HepG2 (cell line): ENCODE data around the gene LLGL2. TPM values are rescaled to one million over a fixed set of nuclear protein-coding genes. Genes with fewer than 3 reads are reported as not detected.

ENCODE experiments used
- ATF2 ChIP-seq: sonication (generic); formaldehyde crosslinking; IDR thresholded peaks from 2 replicates; pipeline ENCODE4 v1.4.0; 2020; ENCODE audit warnings: missing genetic modification reagents
- CREBL2 ChIP-seq: sonication (generic); formaldehyde crosslinking; IDR thresholded peaks from 2 replicates; pipeline ENCODE4 v1.8.1; 2023; ENCODE audit warnings: missing genetic modification reagents, mild to moderate bottlenecking, borderline replicate concordance
- SALL2 ChIP-seq: sonication (generic); formaldehyde crosslinking; IDR thresholded peaks from 2 replicates; pipeline ENCODE4 v1.8.1; 2023; ENCODE audit warnings: mild to moderate bottlenecking, missing genetic modification reagents, inconsistent platforms
- SAP130 ChIP-seq: IDR thresholded peaks from 2 replicates; pipeline ENCODE4 v1.6.1; 2016; ENCODE audit warnings: low read depth
- UBTF ChIP-seq: sonication (generic); formaldehyde crosslinking; IDR thresholded peaks from 2 replicates; pipeline ENCODE4 v1.4.0; 2020; ENCODE audit warnings: mild to moderate bottlenecking, missing genetic modification reagents
- ZBTB37 ChIP-seq: sonication (generic); formaldehyde crosslinking; IDR thresholded peaks from 2 replicates; pipeline ENCODE4 v1.4.0; 2020; ENCODE audit warnings: mild to moderate bottlenecking, missing genetic modification reagents
- ZNF292 ChIP-seq: sonication (generic); formaldehyde crosslinking; IDR thresholded peaks from 2 replicates; pipeline ENCODE4 v1.8.1; 2022; ENCODE audit warnings: mild to moderate bottlenecking, low read depth, missing genetic modification reagents, borderline replicate concordance
- ZNF33A ChIP-seq: sonication (generic); formaldehyde crosslinking; IDR thresholded peaks from 2 replicates; pipeline ENCODE4 v1.5.1; 2020; ENCODE audit warnings: missing genetic modification reagents, mild to moderate bottlenecking, moderate library complexity, borderline replicate concordance
- ZNF646 ChIP-seq: sonication (generic); formaldehyde crosslinking; IDR thresholded peaks from 2 replicates; pipeline ENCODE4 v1.9.0; 2021; ENCODE audit warnings: mild to moderate bottlenecking, missing genetic modification reagents
- ZNF749 ChIP-seq: sonication (generic); formaldehyde crosslinking; IDR thresholded peaks from 2 replicates; pipeline ENCODE4 v1.8.0; 2022; ENCODE audit warnings: mild to moderate bottlenecking, missing genetic modification reagents, moderate library complexity, borderline replicate concordance
- polyA plus RNA-seq, 8 experiments: library from polyadenylated mRNA; depleted of rRNA in 3 of 8; stranded (reverse) in 7 of 8; unstranded in 1 of 8; fragments of >200 nt; fragmentation: Illumina TruSeq in 4 of 8; extraction: Trizol in 4 of 8; gene quantifications; 2 replicates each; pipeline versions ENCODE4 v1.2.1 to v1.2.3, GENCODE V29; 2011 to 2016; ENCODE audit warnings: low read depth in 4 of 8, missing spikeins in 1 of 8, mixed read lengths in 1 of 8; ENCODE audit not compliant: insufficient read depth in 1 of 8
- total RNA-seq, 5 experiments: library from RNA; depleted of rRNA; stranded (reverse); fragments of >200 nt; fragmentation: Illumina TruSeq; extraction: Trizol; gene quantifications; 2 replicates each; pipeline ENCODE4 v1.2.3, GENCODE V29; 2016; ENCODE audit warnings: low read depth in 1 of 5

The LLGL2 gene
- total and polyA plus RNA-seq, 2 of the 13 experiments (the other 11 are each of a cell fraction or from before 2014, with no cell fraction given): 83.0 to 86.7 TPM

GRCh38 chr17:75514299-75514918 lies 11.1 kb upstream of the LLGL2 start (continued):
- TF ChIP-seq UBTF (CRISPR knock-in tag) (peak; percentile 38; the same call in 1 of the 2 replicates), ATF2 (CRISPR knock-in tag) (no peak), ZNF292 (CRISPR knock-in tag) (0 out of 2 replicates have a peak, but pooled peaks have one; percentile 25), CREBL2 (CRISPR knock-in tag) (no peak), ZNF646 (CRISPR knock-in tag) (no peak), ZBTB37 (peak; percentile 24; the same call in 1 of the 2 replicates), SALL2 (CRISPR knock-in tag) (peak; percentile 17; the same call in 1 of the 2 replicates), ZNF749 (0 out of 2 replicates have a peak, but pooled peaks have one; percentile 8), SAP130 (CRISPR knock-in tag) (peak; percentile 52), ZNF33A (CRISPR knock-in tag) (no peak)
